ENCODE data around the gene HERPUD1.
A peak's percentile ranks its signal among the peaks of the same experiment; 100 is the strongest.
"Not testable (repeated sequence)": the region's sequence is repeated elsewhere in the genome, so short reads cannot be mapped to it uniquely, and the experiment has no call there.

The HERPUD1 gene

GRCh38 chr16:56933828-56934598, 2.1 kb downstream of the HERPUD1 start:
- no peak for DNase-seq (ENCODE audit: low read depth, low spot score)
- peak overlapping the region; percentile 83 for H3K27ac ChIP-seq

DNA sequence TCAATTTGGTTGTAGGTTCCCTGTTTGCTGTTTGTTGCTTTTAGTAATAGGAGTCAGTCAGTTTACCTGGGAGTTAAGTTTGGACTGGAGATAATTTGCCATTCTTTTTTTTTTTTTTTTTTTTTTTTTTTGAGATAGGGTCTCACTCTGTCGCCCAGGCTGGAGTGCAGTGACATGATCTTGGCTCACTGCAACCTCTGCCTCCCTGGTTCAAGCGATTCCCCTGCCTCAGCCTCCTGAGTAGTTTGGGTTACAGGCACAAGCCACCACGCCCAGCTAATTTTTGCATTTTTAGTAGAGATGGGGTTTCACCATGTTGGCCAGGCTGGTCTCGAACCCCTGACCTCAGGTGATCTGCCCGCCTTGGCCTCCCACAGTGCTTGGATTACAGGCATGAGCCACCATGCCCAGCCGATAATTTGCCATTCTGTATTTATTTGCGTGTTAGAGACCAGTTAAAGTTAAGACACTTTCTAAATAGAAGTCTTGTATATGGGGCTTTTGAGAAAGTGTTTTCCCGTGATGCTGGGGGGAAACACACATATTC, 2.7 kb downstream of the HERPUD1 start:
- not testable (repeated sequence) for DNase-seq (ENCODE audit: low read depth, low spot score)
- H3K27ac ChIP-seq = peak overlapping the region; percentile 83

- peak overlapping the region; percentile 83 for H3K27ac ChIP-seq
- no peak for DNase-seq (ENCODE audit: low read depth, low spot score)
Measured at GRCh38 chr16:56935201-56935600, 3.3 kb downstream of the HERPUD1 start.

DNA sequence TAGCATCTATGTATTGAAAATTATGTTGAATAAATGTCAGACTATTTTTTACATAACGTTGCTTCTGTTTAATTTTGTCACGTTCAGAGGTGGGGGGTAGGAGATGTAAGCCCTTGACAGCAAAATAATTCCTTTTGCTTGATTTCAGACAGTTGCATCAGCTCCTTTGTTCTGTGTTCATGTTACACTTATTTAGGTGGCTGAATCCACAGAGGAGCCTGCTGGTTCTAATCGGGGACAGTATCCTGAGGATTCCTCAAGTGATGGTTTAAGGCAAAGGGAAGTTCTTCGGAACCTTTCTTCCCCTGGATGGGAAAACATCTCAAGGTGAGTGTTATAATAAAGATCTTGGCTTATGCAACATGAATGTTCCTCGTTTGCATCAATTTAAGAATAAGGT, 4.5 kb downstream of the HERPUD1 start:
- DNase-seq (ENCODE audit: low read depth, low spot score) = no peak
- H3K27ac ChIP-seq = peak overlapping the region; percentile 83

DNA sequence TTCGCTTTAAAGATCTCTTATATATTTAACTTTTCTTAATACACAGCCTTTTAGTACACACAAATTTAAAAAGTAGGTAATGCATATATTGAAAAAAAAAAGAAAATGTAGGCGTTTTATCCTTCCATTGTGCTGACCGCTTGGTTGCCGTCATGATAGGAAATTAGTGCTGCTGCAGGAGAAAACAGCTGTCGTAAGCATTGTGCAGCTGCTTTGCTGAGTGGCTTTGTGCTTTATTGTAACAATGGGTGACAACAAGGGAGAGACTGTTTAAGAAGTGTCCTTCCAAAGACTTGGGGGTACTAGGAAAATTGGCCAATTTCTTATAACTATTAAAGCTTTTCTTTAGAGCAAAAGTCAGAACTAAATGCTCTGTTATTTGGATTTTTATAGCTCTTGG, 5.0 kb downstream of the HERPUD1 start:
- no peak for DNase-seq (ENCODE audit: low read depth, low spot score)
- H3K27ac ChIP-seq = peak overlapping the region; percentile 83

GRCh38 chr16:56938664-56939513, 6.9 kb downstream of the HERPUD1 start:
- DNase-seq (ENCODE audit: low read depth, low spot score) = no peak
- H3K27ac ChIP-seq = peak overlapping the region; percentile 1

DNA sequence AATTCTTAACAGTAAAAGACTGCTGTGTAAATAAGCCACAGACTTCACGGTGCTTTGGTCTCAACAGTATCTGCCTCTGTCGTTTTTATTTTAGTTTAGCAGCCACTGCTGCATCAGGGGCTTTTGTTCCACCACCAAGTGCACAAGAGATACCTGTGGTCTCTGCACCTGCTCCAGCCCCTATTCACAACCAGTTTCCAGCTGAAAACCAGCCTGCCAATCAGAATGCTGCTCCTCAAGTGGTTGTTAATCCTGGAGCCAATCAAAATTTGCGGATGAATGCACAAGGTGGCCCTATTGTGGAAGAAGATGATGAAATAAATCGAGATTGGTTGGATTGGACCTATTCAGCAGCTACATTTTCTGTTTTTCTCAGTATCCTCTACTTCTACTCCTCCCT, 7.9 kb downstream of the HERPUD1 start:
- no peak for DNase-seq (ENCODE audit: low read depth, low spot score)
- no peak overlapping the region for H3K27ac ChIP-seq

- DNase-seq (ENCODE audit: low read depth, low spot score) = no peak
- no peak overlapping the region for H3K27ac ChIP-seq
Measured at GRCh38 chr16:56941092-56941491, 9.2 kb downstream of the HERPUD1 start.

DNA sequence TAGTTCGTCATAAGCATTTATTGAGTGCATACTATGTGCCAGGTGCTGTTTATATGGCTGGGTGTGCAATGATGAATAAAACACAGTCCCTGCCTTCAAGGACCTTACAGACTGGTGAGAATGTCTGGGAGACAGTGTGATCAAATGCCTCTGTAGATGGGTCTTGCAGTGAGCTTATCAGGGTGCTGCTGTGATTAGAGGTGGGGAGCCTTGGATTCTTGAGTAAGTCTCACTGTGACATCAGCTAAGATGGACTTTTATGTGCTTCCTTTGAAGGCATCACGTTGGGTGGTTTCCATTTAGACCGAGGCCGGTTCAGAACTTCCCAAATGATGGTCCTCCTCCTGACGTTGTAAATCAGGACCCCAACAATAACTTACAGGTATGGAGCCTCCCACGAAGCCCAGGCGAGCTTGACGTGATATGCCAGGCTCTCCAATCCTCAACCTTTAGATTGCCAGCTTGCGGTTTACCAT, 10.0 kb downstream of the HERPUD1 start:
- DNase-seq (ENCODE audit: low read depth, low spot score) = no peak
- no peak overlapping the region for H3K27ac ChIP-seq

GRCh38 chr16:56943761-56944375, 11.9 kb downstream of the HERPUD1 start:
- DNase-seq (ENCODE audit: low read depth, low spot score) = no peak
- peak overlapping the region; percentile 28 for H3K27ac ChIP-seq

- DNase-seq (ENCODE audit: low read depth, low spot score) = peak; percentile 16
- H3K27ac ChIP-seq = peak overlapping the region; percentile 28
Measured at GRCh38 chr16:56944954-56945839, 13.3 kb downstream of the HERPUD1 start.

DNA sequence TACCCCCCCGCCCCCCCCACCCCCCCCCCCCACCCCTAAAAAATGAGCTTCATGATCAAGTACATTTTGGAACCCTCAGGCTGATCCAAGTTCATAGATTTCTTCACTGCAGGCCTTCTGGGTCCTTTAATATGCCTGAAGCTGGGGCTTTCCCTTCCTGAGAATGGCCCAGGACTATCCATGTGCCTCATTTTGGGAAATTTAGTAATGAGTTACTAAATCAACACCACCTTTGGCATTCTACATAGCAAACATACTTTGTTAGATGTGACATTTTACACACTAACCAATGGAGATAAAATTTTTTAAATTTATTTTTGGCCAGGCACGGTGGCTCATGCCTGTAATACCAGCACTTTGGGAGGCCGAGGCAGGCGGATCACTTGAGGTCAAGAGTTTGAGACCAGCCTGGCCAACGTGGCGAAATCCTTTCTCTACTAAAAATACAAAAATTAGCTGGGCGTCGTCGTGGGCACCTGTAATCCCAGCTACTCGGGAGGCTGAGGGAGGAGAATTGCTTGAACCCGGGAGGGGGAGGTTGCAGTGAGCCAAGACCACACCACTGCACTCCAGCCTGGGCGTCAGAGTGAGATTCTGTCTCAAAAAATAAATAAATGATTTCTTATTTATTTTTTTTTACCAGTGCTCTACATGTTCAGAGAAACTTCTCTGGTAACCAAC, 14.0 kb downstream of the HERPUD1 start:
- no peak for DNase-seq (ENCODE audit: low read depth, low spot score)
- H3K27ac ChIP-seq = peak overlapping the region; percentile 5

DNA sequence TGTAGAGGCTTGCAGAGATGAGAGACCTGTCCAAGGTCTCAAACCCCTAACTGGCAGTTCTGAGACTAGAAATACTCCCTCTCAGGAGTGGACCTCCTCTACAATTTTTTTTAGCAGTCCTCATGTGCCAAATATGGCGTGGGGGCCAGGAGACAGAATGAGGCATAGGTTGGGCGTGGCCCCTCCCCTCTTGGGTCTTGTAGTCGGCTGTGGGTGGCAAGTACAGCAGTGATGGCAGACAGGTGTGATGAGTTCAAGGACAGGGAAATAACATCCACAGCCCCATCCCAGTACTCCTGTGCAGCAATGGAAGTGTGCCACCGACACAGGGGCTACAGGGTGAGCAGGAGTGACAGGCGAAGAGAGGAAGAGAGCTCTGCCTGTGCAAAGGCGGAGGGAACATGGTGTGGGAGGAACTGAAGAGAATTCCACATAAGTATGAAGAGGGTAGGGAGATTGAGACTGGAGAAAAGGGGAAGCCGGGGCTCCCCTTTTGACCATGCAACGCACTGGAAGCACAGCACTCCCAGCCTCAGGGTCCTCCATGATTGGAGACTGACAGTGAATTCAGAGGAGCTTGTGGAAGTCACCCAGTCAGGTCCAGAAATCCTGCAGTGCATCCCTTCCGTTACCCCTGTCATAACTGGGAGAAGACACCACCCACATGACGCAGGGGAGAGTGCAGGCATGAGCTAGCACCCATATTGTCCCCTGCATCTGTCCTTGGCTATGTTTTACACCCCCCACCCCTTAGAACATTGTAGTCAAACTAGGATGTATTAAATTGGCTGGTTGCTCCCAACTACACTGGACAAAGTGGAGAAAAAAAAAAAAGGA, 15.0 kb downstream of the HERPUD1 start:
- H3K27ac ChIP-seq = peak overlapping the region; percentile 5

GRCh38 chr16:56947604-56947995, 15.7 kb downstream of the HERPUD1 start:
- DNase-seq (ENCODE audit: low read depth, low spot score) = no peak
- no peak overlapping the region for H3K27ac ChIP-seq

More for the DNA sequence above, 15.0 kb downstream of the HERPUD1 start:
- DNase-seq (ENCODE audit: low read depth, low spot score) = no peak

DNA sequence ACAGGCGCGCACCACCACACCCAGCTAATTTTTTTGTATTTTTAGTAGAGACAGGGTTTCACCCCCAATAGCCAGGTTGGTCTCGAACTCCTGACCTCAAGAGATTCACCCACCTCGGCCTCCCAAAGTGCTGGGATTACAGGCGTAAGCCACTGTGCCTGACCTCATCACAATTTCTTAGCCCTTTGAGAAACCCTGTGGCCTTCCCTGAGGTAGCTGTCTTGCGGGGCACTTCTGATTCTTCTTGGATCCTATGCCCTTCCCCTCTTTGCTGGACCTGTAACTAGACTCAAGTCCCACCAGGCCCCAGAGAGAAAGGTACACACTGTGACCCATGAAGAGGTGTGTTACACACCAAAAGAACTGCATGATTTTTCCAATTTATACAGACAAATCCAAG, 16.3 kb downstream of the HERPUD1 start:
- no peak overlapping the region for H3K27ac ChIP-seq

GRCh38 chr16:56950051-56950450, 18.1 kb downstream of the HERPUD1 start:
- DNase-seq (ENCODE audit: low read depth, low spot score) = no peak

More for the DNA sequence above, 16.3 kb downstream of the HERPUD1 start:
- DNase-seq (ENCODE audit: low read depth, low spot score) = no peak

DNA sequence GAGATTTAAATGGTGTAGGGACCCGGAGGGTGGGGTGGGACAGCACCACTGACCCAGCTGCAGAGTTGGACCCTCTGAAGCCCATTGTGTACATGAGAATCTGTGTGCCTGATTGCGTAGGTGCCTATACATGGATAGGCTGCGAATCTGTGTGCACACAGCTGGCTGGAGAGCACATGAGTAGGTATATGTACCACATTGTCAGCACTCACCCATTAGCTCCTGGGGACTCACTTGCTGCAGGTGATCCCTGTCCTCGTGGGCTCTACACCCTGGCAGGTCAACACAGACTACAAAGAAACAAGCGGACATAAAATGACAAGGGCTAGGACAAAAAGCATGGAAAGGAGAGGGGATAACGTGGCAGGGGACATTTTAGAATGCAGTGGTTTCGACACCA, 18.5 kb downstream of the HERPUD1 start:
- DNase-seq (ENCODE audit: low read depth, low spot score) = no peak
- no peak overlapping the region for H3K27ac ChIP-seq

More at GRCh38 chr16:56950051-56950450, 18.1 kb downstream of the HERPUD1 start:
- H3K27ac ChIP-seq = no peak overlapping the region

Data from epithelial cell of prostate (primary cell).